IPS-20b (cell line): ENCODE measurements around the gene IL25.
"Not testable (repeated sequence)": the region's sequence is repeated elsewhere in the genome, so short reads cannot be mapped to it uniquely, and the experiment has no call there.

ENCODE experiments used
- H3K27ac ChIP-seq: one replicate; pipeline ENCODE4 v1.5.1; 2013; ENCODE audit warnings: low read length
- H3K27me3 ChIP-seq: 2 replicates; pipeline ENCODE4 v1.6.1; 2013; ENCODE audit warnings: mild to moderate bottlenecking, low read length, inconsistent platforms; ENCODE audit not compliant: insufficient read depth
- H3K36me3 ChIP-seq: 2 replicates; pipeline ENCODE4 v1.6.1; 2013; ENCODE audit warnings: low read depth, mild to moderate bottlenecking, inconsistent platforms, low read length, moderate library complexity; ENCODE audit not compliant: insufficient read depth
- H3K4me1 ChIP-seq: 2 replicates; pipeline ENCODE4 v1.6.1; 2013; ENCODE audit warnings: mild to moderate bottlenecking, control low read depth, inconsistent platforms, low read length, moderate library complexity; ENCODE audit not compliant: insufficient read depth
- H3K4me3 ChIP-seq: 2 replicates; pipeline ENCODE4 v1.5.1; 2013; ENCODE audit warnings: mild to moderate bottlenecking, low read length, inconsistent platforms
- H3K9ac ChIP-seq: 2 replicates; pipeline ENCODE4 v1.6.1; 2013; ENCODE audit warnings: low read depth, mild to moderate bottlenecking, inconsistent platforms, low read length, moderate library complexity
- H3K9me3 ChIP-seq: 2 replicates; pipeline ENCODE4 v1.6.1; 2013; ENCODE audit warnings: mild to moderate bottlenecking, low read depth, low read length, inconsistent platforms; ENCODE audit not compliant: insufficient read depth

Gene IL25

GRCh38 chr14:23399136-23399535 lies 26.5 kb downstream of the IL25 start:
- Histone ChIP-seq H3K9me3 (no peaks in the 10 kb centered on the region), H3K4me3 (no peak overlapping the region), H3K27ac (no peak overlapping the region), H3K4me1 (no peaks in the 10 kb centered on the region), H3K9ac (no peak overlapping the region), H3K36me3 (no peaks in the 10 kb centered on the region), H3K27me3 (peaks cover 26% of the 10 kb centered on the region; the same call in 1 of the 2 replicates)

GRCh38 chr14:23399591-23399990 lies 27.0 kb downstream of the IL25 start:
- H3K9ac ChIP-seq, result no peak overlapping the region
- peaks cover 28% of the 10 kb centered on the region; the same call in 1 of the 2 replicates for H3K27me3 ChIP-seq
- no peak overlapping the region for H3K4me3 ChIP-seq
- no peaks in the 10 kb centered on the region for H3K9me3 ChIP-seq
- no peaks in the 10 kb centered on the region for H3K36me3 ChIP-seq
- no peak overlapping the region for H3K27ac ChIP-seq
- H3K4me1 ChIP-seq, result no peaks in the 10 kb centered on the region

GRCh38 chr14:23400496-23401149 lies 28.0 kb downstream of the IL25 start:
- not testable (repeated sequence) for H3K4me1 ChIP-seq, H3K9ac ChIP-seq, H3K27ac ChIP-seq, H3K4me3 ChIP-seq, H3K36me3 ChIP-seq, H3K9me3 ChIP-seq
- peaks cover 28% of the 10 kb centered on the region; the same call in 1 of the 2 replicates for H3K27me3 ChIP-seq

GRCh38 chr14:23401291-23401690 lies 28.7 kb downstream of the IL25 start:
- Histone ChIP-seq H3K27me3 (peaks cover 28% of the 10 kb centered on the region; the same call in 1 of the 2 replicates), H3K4me1 (no peaks in the 10 kb centered on the region), H3K4me3 (no peak overlapping the region), H3K27ac (no peak overlapping the region), H3K9me3 (no peaks in the 10 kb centered on the region), H3K9ac (no peak overlapping the region), H3K36me3 (no peaks in the 10 kb centered on the region)

- Histone ChIP-seq H3K27ac (no peak overlapping the region), H3K27me3 (peaks cover 33% of the 10 kb centered on the region; the same call in 1 of the 2 replicates), H3K9me3 (no peaks in the 10 kb centered on the region), H3K9ac (no peak overlapping the region), H3K4me1 (no peaks in the 10 kb centered on the region), H3K4me3 (no peak overlapping the region), H3K36me3 (no peaks in the 10 kb centered on the region)
Measured at GRCh38 chr14:23402296-23403138, 29.9 kb downstream of the IL25 start.

- H3K36me3 ChIP-seq, result no peaks in the 10 kb centered on the region
- no peaks in the 10 kb centered on the region for H3K9me3 ChIP-seq
- H3K9ac ChIP-seq, result no peak overlapping the region
- no peak overlapping the region for H3K4me3 ChIP-seq
- H3K4me1 ChIP-seq, result no peaks in the 10 kb centered on the region
- peaks cover 37% of the 10 kb centered on the region; the same call in 1 of the 2 replicates for H3K27me3 ChIP-seq
- H3K27ac ChIP-seq, result no peak overlapping the region
Measured at GRCh38 chr14:23403139-23403438, 30.5 kb downstream of the IL25 start.

- Histone ChIP-seq H3K4me1 (no peaks in the 10 kb centered on the region), H3K9me3 (no peaks in the 10 kb centered on the region), H3K27ac (no peak overlapping the region), H3K9ac (no peak overlapping the region), H3K4me3 (no peak overlapping the region), H3K27me3 (peaks cover 37% of the 10 kb centered on the region; the same call in 1 of the 2 replicates), H3K36me3 (no peaks in the 10 kb centered on the region)
Measured at GRCh38 chr14:23403908-23404307, 31.3 kb downstream of the IL25 start.

- H3K27ac ChIP-seq, result no peak overlapping the region
- no peaks in the 10 kb centered on the region for H3K4me1 ChIP-seq
- peaks cover 37% of the 10 kb centered on the region; the same call in 1 of the 2 replicates for H3K27me3 ChIP-seq
- H3K36me3 ChIP-seq, result no peaks in the 10 kb centered on the region
- no peak overlapping the region for H3K9ac ChIP-seq
- no peak overlapping the region for H3K4me3 ChIP-seq
- H3K9me3 ChIP-seq, result no peaks in the 10 kb centered on the region
Measured at GRCh38 chr14:23404331-23404900, 31.8 kb downstream of the IL25 start.

- H3K36me3 ChIP-seq, result no peaks in the 10 kb centered on the region
- H3K27me3 ChIP-seq, result peaks cover 37% of the 10 kb centered on the region; the same call in 1 of the 2 replicates
- no peak overlapping the region for H3K4me3 ChIP-seq
- H3K9me3 ChIP-seq, result no peaks in the 10 kb centered on the region
- H3K27ac ChIP-seq, result no peak overlapping the region
- no peaks in the 10 kb centered on the region for H3K4me1 ChIP-seq
- H3K9ac ChIP-seq, result no peak overlapping the region
Measured at GRCh38 chr14:23405096-23405495, 32.5 kb downstream of the IL25 start.

GRCh38 chr14:23405516-23406025 lies 33.0 kb downstream of the IL25 start:
- Histone ChIP-seq H3K4me1 (no peaks in the 10 kb centered on the region), H3K9ac (no peak overlapping the region), H3K36me3 (no peaks in the 10 kb centered on the region), H3K27ac (no peak overlapping the region), H3K4me3 (no peak overlapping the region), H3K27me3 (peaks cover 37% of the 10 kb centered on the region; the same call in 1 of the 2 replicates), H3K9me3 (no peaks in the 10 kb centered on the region)

- Histone ChIP-seq H3K4me1 (no peaks in the 10 kb centered on the region), H3K4me3 (no peak overlapping the region), H3K9ac (no peak overlapping the region), H3K36me3 (no peaks in the 10 kb centered on the region), H3K27me3 (peaks cover 37% of the 10 kb centered on the region; the same call in 1 of the 2 replicates), H3K27ac (no peak overlapping the region), H3K9me3 (no peaks in the 10 kb centered on the region)
Measured at GRCh38 chr14:23406244-23406643, 33.6 kb downstream of the IL25 start.
